ENCODE measurements around the gene WDCP.
"Not testable (repeated sequence)": the region's sequence is repeated elsewhere in the genome, so short reads cannot be mapped to it uniquely, and the experiment has no call there.

WDCP gene

GRCh38 chr2:24058564-24059271 lies 11.5 kb upstream of the WDCP start:
- no peak for DNase-seq

- no peak for DNase-seq
Observed at GRCh38 chr2:24055750-24056149, 8.6 kb upstream of the WDCP start.

GRCh38 chr2:24054366-24055010 lies 7.3 kb upstream of the WDCP start:
- DNase-seq: no peak

GRCh38 chr2:24052951-24053350 lies 5.8 kb upstream of the WDCP start:
- DNase-seq: no peak

- no peak for DNase-seq
Observed at GRCh38 chr2:24051833-24052232, 4.6 kb upstream of the WDCP start.

- no peak for DNase-seq
Observed at GRCh38 chr2:24050041-24050979, 3.1 kb upstream of the WDCP start.

- no peak for DNase-seq
Observed at GRCh38 chr2:24049485-24050021, 2.4 kb upstream of the WDCP start, which contains the start of gene FKBP1B. Gene FKBP1B, plus strand, starts transcription at chr2:24049741. Its CDS starts 109 bp downstream, at chr2:24049850.

- DNase-seq: no peak
Observed at GRCh38 chr2:24048769-24049484, 1.7 kb upstream of the WDCP start.

- DNase-seq: no peak
Observed at GRCh38 chr2:24047703-24048033, 477 bp upstream of the WDCP start.

GRCh38 chr2:24046599-24046929 lies 627 bp downstream of the WDCP start:
- no peak for DNase-seq

GRCh38 chr2:24045511-24046508 lies 1.4 kb downstream of the WDCP start:
- no peak for DNase-seq

- DNase-seq: not testable (repeated sequence)
Observed at GRCh38 chr2:24043133-24043532, 4.1 kb downstream of the WDCP start.

- no peak for DNase-seq
Observed at GRCh38 chr2:24040511-24040910, 6.7 kb downstream of the WDCP start.

- DNase-seq: no peak
Observed at GRCh38 chr2:24038786-24039499, 8.2 kb downstream of the WDCP start.

GRCh38 chr2:24026233-24026632 lies 21.0 kb downstream of the WDCP start:
- no peak for DNase-seq

- no peak for DNase-seq
Observed at GRCh38 chr2:24024996-24025663, 22.1 kb downstream of the WDCP start.

- DNase-seq: no peak
Observed at GRCh38 chr2:24024018-24024417, 23.2 kb downstream of the WDCP start.

- no peak for DNase-seq
Observed at GRCh38 chr2:24022975-24023575, 24.1 kb downstream of the WDCP start.

GRCh38 chr2:24022324-24022974 lies 24.7 kb downstream of the WDCP start:
- DNase-seq: no peak

Measured in SIG-M5 (cell line).